GM21381 (cell line): ENCODE data around the gene BHMT.
"Not testable (repeated sequence)": the region's sequence is repeated elsewhere in the genome, so short reads cannot be mapped to it uniquely, and the experiment has no call there.

ENCODE experiments used
- ATAC-seq: cut with Tn5 transposase; IDR thresholded peaks from one replicate; pipeline ENCODE4 v1.9.1; 2021; ENCODE audit warnings: mild to moderate bottlenecking, moderate library complexity; ENCODE audit not compliant: unreplicated experiment

BHMT gene

DNA sequence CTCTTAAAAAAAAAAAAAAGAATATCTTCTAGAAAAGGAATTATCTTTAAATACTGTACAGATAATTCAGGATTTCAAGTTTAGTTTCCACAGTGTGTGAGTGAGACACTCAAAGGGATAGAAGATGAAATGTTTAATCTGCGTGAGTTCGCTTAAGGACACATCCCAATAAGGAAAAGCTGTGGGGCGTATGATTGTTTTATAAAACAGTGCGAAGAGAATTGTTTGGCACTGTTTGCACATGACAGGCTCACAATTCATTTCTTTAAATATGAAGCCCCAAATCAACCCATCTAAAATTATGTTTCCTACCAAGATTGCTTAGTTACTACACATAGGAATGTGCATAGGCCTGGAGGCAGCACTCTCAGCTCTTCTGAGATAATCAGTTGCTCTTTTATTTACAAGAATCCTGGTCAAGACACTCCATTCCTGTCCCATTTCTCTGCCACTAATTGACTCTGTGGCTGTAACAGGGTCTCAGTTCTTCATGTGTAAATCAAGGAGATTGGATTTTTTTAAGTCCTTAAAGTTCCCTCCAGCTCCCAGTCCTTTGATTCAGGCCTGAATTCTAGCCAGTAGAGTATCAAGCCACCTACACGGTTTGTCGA is 60.1 kb downstream of the BHMT start:
- ATAC-seq: no peak

DNA sequence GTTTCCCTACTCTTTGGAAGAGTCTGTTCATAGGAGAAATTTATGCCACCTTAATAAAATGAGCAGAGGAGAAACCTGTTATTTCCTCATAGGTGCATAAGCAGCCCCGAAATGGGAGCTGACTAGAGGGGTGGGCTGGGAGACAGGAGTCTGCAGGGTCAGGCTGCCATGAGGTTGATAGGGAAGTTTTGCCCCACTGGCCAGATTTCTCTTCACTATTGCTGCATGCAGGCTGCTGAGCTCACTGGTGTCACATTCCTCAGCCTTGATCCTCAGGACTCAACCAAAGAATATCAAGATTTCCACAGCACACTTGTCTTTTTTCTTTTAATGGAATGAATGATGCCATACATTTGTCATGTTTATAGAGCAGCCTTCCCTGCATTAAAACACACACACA is 60.7 kb downstream of the BHMT start:
- ATAC-seq: no peak

DNA sequence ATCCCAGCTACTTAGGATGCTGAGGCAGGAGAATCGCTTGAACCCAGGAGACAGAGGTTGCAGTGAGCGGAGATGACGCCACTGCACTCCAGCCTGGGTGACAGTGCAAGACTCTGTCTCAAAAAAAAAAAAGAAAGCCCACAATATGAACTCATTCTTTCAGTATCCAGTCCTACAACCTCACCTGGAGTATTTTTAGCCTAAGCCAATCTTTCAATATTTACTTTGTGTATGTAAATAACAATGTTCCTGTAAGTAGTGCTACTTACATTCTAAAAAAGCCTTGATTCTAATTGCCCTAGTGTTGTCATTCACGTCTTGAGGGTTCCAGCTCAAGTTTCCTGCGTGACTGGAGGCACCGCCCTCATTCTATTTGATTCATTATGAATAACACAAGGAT is 62.0 kb downstream of the BHMT start:
- no peak for ATAC-seq

DNA sequence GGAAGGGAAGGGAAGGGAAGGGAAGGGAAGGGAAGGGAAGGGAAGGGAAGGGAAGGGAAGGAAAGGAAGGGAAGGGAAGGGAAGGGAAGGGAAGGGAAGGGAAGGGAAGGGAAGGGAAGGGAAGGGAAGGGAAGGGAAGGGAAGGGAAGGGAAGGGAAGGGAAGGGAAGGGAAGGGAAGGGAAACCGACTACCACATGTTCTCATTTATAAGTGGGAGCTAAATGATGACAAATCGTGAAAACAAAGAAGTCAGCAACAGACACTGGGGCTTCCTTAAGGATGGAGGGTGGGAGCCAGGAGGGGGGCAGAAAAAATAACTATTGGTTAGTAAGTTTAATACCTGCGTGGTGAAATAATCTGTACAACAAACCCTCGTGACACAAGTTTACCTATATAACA is 68.8 kb downstream of the BHMT start:
- ATAC-seq: not testable (repeated sequence)

GRCh38 chr5:79181419-79182022 is 69.9 kb downstream of the BHMT start:
- ATAC-seq: no peak
